ENCODE results near the gene OXT. TPM values are rescaled to one million over a fixed set of nuclear protein-coding genes. Genes with fewer than 3 reads are reported as not detected.

OXT gene
- total and polyA plus RNA-seq, 4 donors = 0.75 to 41.6 (median 4.3) TPM

DNA sequence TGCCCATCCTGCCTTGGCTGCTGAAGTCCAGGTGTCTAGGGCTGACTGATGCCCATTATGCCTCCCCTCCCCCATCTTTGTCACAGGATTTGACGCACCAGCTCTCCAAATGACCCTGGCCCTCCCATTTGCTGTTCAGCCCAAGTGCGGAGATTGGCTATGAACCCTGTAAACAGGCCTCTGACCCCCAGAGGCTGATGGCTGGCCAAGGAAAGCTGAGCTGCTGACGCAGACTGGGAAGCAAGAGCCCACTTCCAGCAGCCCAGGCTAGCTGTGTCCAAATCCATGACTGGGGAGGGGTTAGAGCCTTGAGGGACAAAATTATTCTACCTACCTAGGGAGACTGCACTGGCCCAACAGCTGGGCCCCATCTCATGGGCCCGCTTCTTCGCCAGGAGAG lies 28.8 kb upstream of the OXT start:
- Histone ChIP-seq H3K27ac (ENCODE audit: low read depth in 1 of 2, low read length in 2 of 2) (peak overlapping the region; percentile 74 to 82), H3K27me3 (ENCODE audit: control insufficient read depth in 4 of 4, insufficient read depth in 4 of 4, low read length in 3 of 4) (no peaks in the 10 kb centered on the region), H3K4me3 (ENCODE audit: low read depth in 1 of 3, low read length in 3 of 3) (no peak overlapping the region), H3K9ac (ENCODE audit: low read depth in 1 of 2, low read length in 2 of 2) (no peak overlapping the region), H3K4me1 (ENCODE audit: control insufficient read depth in 4 of 4, insufficient read depth in 4 of 4, low read length in 3 of 4) (peaks cover 5 to 37% (median 24%) of the 10 kb centered on the region in 4 donors), H3K36me3 (ENCODE audit: control insufficient read depth in 4 of 4, insufficient read depth in 3 of 4, low read depth in 1 of 4, low read length in 3 of 4) (peaks cover under 1 to 14% (median 6%) of the 10 kb centered on the region in 4 donors), H3K9me3 (ENCODE audit: control insufficient read depth in 4 of 4, low read length in 3 of 4) (no peaks in the 10 kb centered on the region)
- WGBS = 61% methylated on average over 5 of the region's 5 CpGs
- TF ChIP-seq SP1 (IDR thresholded peaks at IDR 0.05) (peak; percentile 82), RXRA (IDR thresholded peaks at IDR 0.05) (peak; percentile 52 to 74), FOXA1 (IDR thresholded peaks at IDR 0.05) (peak; percentile 34), FOXA2 (IDR thresholded peaks at IDR 0.05) (peak; percentile 3), YY1 (IDR thresholded peaks at IDR 0.05) (peak; percentile 64), NR2F2 (IDR thresholded peaks at IDR 0.05) (peak; percentile 71), HNF4A (conservative IDR thresholded peaks at IDR 0.05) (peak; percentile 39 to 54), EGR1 (IDR thresholded peaks at IDR 0.05; ENCODE audit: low read depth in 2 of 2) (no peak), TAF1 (conservative IDR thresholded peaks at IDR 0.05) (no peak)
- TF ChIP-seq, protein P1, sequence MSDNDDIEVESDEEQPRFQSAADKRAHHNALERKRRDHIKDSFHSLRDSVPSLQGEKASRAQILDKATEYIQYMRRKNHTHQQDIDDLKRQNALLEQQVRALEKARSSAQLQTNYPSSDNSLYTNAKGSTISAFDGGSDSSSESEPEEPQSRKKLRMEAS (IDR thresholded peaks at IDR 0.05) = no peak
- no peak for DNase-seq (ENCODE audit: low spot score)

DNA sequence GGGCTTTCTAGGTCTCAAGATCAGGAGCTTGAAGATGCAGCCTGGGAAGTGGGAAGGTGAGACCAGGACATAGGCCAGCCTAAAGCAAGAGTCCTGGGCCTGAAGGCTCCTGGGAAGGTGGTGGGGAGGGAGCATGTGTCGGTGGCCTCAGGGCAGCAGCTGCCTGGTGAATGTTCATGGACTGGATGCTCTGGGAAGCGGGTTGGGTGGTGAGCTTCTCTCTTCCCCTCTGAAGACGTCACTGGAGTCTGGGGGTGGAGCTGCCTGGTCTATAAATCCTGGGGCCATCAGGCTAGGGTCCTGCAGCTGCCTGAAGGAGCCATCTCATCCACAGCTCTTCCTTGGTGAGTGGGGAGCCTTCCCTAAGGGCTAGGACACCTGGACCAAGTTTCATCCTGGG lies 28.1 kb upstream of the OXT start, which contains the start of gene GNRH2:
Gene GNRH2, plus strand, starts transcription at position 301 of the 400 bp plus-strand sequence. CDS start 793 bp downstream, outside the sequence.
- TF ChIP-seq SP1 (IDR thresholded peaks at IDR 0.05) (no peak), JUND (IDR thresholded peaks at IDR 0.05) (no peak), ZBTB33 (IDR thresholded peaks at IDR 0.05) (no peak), RXRA (IDR thresholded peaks at IDR 0.05) (no peak), EGR1 (IDR thresholded peaks at IDR 0.05; ENCODE audit: low read depth in 2 of 2) (no peak), FOXA2 (IDR thresholded peaks at IDR 0.05) (no peak), NR2F2 (IDR thresholded peaks at IDR 0.05) (no peak), HNF4A (conservative IDR thresholded peaks at IDR 0.05) (no peak), FOXA1 (IDR thresholded peaks at IDR 0.05) (no peak)
- TF ChIP-seq, protein P2, sequence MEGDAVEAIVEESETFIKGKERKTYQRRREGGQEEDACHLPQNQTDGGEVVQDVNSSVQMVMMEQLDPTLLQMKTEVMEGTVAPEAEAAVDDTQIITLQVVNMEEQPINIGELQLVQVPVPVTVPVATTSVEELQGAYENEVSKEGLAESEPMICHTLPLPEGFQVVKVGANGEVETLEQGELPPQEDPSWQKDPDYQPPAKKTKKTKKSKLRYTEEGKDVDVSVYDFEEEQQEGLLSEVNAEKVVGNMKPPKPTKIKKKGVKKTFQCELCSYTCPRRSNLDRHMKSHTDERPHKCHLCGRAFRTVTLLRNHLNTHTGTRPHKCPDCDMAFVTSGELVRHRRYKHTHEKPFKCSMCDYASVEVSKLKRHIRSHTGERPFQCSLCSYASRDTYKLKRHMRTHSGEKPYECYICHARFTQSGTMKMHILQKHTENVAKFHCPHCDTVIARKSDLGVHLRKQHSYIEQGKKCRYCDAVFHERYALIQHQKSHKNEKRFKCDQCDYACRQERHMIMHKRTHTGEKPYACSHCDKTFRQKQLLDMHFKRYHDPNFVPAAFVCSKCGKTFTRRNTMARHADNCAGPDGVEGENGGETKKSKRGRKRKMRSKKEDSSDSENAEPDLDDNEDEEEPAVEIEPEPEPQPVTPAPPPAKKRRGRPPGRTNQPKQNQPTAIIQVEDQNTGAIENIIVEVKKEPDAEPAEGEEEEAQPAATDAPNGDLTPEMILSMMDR (IDR thresholded peaks at IDR 0.05; ENCODE audit: low read depth, low read length, missing input control) = no peak
- TF ChIP-seq, protein P1 (IDR thresholded peaks at IDR 0.05) = no peak
- no peak within 1 kb of the TSS for H3K9ac ChIP-seq (ENCODE audit: low read depth in 1 of 2, low read length in 2 of 2)
- DNase-seq (ENCODE audit: low spot score) = no peak

More for the DNA sequence above, 28.1 kb upstream of the OXT start, which contains the start of gene GNRH2:
- Histone ChIP-seq H3K9me3 (ENCODE audit: control insufficient read depth in 4 of 4, low read length in 3 of 4) (no peaks in the 10 kb centered on the region), H3K4me3 (ENCODE audit: low read depth in 1 of 3, low read length in 3 of 3) (no peak within 1 kb of the TSS), H3K4me1 (ENCODE audit: control insufficient read depth in 4 of 4, insufficient read depth in 4 of 4, low read length in 3 of 4) (peaks cover 5 to 36% (median 24%) of the 10 kb centered on the region in 4 donors), H3K27me3 (ENCODE audit: control insufficient read depth in 4 of 4, insufficient read depth in 4 of 4, low read length in 3 of 4) (no peaks in the 10 kb centered on the region), H3K27ac (ENCODE audit: low read depth in 1 of 2, low read length in 2 of 2) (peak within 1 kb of the TSS; percentile 74 to 82), H3K36me3 (ENCODE audit: control insufficient read depth in 4 of 4, insufficient read depth in 3 of 4, low read depth in 1 of 4, low read length in 3 of 4) (peaks cover 3 to 18% (median 9%) of the 10 kb centered on the region in 4 donors)
- 85% methylated on average over 3 of the region's 3 CpGs for WGBS

Measured in liver (tissue), 9 donors.